Loucy (cell line): Measurements from ENCODE around the gene MYRIP.

Experiments used
- H2AFZ ChIP-seq: fragments of 200-600 bp; sonication (generic); 2 replicates; pipeline ENCODE4 v1.6.0; 2016; ENCODE audit warnings: antibody characterized with exemption, mild to moderate bottlenecking, low read length, moderate library complexity
- H3F3A ChIP-seq: fragments of 200-600 bp; 2 replicates; pipeline ENCODE4 v1.6.0; 2016; ENCODE audit warnings: antibody characterized with exemption, low read depth, mild to moderate bottlenecking
- H3K27me3 ChIP-seq: fragments of 200-600 bp; sonication (generic); 2 replicates; pipeline ENCODE4 v1.6.1; 2014; ENCODE audit warnings: low read length, mild to moderate bottlenecking; ENCODE audit not compliant: insufficient read depth, poor library complexity, severe bottlenecking
- H3K36me3 ChIP-seq: fragments of 200-600 bp; sonication (generic); 2 replicates; pipeline ENCODE4 v1.6.1; 2016; ENCODE audit warnings: low read length; ENCODE audit not compliant: insufficient read depth
- H3K4me1 ChIP-seq: fragments of 200-600 bp; sonication (generic); 2 replicates; pipeline ENCODE4 v1.5.1; 2014; ENCODE audit warnings: low read length, mild to moderate bottlenecking; ENCODE audit not compliant: insufficient read depth, poor library complexity, severe bottlenecking
- H3K4me2 ChIP-seq: fragments of 200-600 bp; sonication (generic); 2 replicates; pipeline ENCODE4 v1.6.0; 2014; ENCODE audit warnings: antibody characterized with exemption, low read length, low read depth, mild to moderate bottlenecking; ENCODE audit not compliant: poor library complexity, severe bottlenecking
- H3K4me3 ChIP-seq: fragments of 200-600 bp; sonication (generic); 2 replicates; pipeline ENCODE4 v1.5.1; 2014; ENCODE audit warnings: low read length, mild to moderate bottlenecking, mixed read lengths; ENCODE audit not compliant: poor library complexity, severe bottlenecking
- H3K79me2 ChIP-seq: fragments of 200-600 bp; sonication (generic); 2 replicates; pipeline ENCODE4 v1.6.1; 2014; ENCODE audit warnings: low read length; ENCODE audit not compliant: insufficient read depth
- H3K9ac ChIP-seq: fragments of 200-600 bp; sonication (generic); 2 replicates; pipeline ENCODE4 v1.6.0; 2014; ENCODE audit warnings: mild to moderate bottlenecking, low read depth, low read length, moderate library complexity; ENCODE audit not compliant: poor library complexity, severe bottlenecking
- H3K9me2 ChIP-seq: fragments of 200-600 bp; sonication (generic); replicated peaks from 2 replicates; pipeline ENCODE4 v1.6.1; 2016; ENCODE audit warnings: low read depth, low read length, mixed read lengths
- H3K9me3 ChIP-seq: fragments of 200-600 bp; sonication (generic); 2 replicates; pipeline ENCODE4 v1.6.1; 2014; ENCODE audit warnings: mild to moderate bottlenecking, antibody characterized with exemption, low read length, low read depth; ENCODE audit not compliant: insufficient read depth
- H4K20me1 ChIP-seq: fragments of 200-600 bp; sonication (generic); 2 replicates; pipeline ENCODE4 v1.6.0; 2014; ENCODE audit warnings: antibody characterized with exemption, low read length, mild to moderate bottlenecking; ENCODE audit not compliant: insufficient read depth, poor library complexity, severe bottlenecking
- CTCF ChIP-seq: fragments of 200-600 bp; sonication (generic); conservative IDR thresholded peaks from 2 replicates; pipeline ENCODE4 v1.5.1; 2014; ENCODE audit warnings: mild to moderate bottlenecking, antibody characterized with exemption, low read length
- EZH2phosphoT487 ChIP-seq: fragments of 200-600 bp; IDR thresholded peaks from 2 replicates; pipeline ENCODE4 v1.6.1; 2018; ENCODE audit warnings: antibody characterized with exemption, mild to moderate bottlenecking, moderate library complexity, borderline replicate concordance

Gene MYRIP

DNA sequence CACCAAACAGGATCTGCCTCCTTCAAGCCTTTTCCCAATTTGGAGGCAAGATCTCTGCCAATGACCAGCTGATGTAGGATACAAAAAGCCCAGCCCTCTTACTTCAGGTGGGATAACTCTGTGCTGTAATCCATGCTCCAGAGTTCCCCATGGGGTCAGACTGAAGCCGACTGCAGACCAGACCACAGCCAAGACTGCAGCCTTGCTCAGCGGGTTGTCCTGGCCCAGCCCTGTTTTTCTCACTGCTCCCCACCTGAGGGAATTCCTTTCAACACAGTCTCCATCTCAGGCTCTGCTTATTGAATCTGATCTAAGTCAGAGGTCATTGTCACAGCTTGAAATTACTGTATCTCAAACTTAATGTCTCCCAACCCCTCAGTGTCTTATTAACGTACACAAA is 207.0 kb downstream of the MYRIP start:
- Histone ChIP-seq H3K79me2 (no peaks in the 10 kb centered on the region), H3F3A (no peaks in the 10 kb centered on the region), H3K9me3 (no peaks in the 10 kb centered on the region), H4K20me1 (no peaks in the 10 kb centered on the region), H3K9me2 (no peaks in the 10 kb centered on the region), H3K36me3 (no peaks in the 10 kb centered on the region), H3K4me3 (no peak overlapping the region), H3K9ac (no peak overlapping the region), H2AFZ (no peak overlapping the region), H3K4me1 (no peaks in the 10 kb centered on the region), H3K4me2 (no peak overlapping the region), H3K27me3 (no peaks in the 10 kb centered on the region)
- TF ChIP-seq EZH2phosphoT487 (no peak), CTCF (no peak)

GRCh38 chr3:40018369-40018768 is 209.0 kb downstream of the MYRIP start:
- no peaks in the 10 kb centered on the region for H3K27me3 ChIP-seq
- no peaks in the 10 kb centered on the region for H3K79me2 ChIP-seq
- no peak overlapping the region for H3K4me2 ChIP-seq
- H3K4me3 ChIP-seq: no peak overlapping the region
- H4K20me1 ChIP-seq: no peaks in the 10 kb centered on the region
- no peaks in the 10 kb centered on the region for H3K9me2 ChIP-seq
- H3K9ac ChIP-seq: no peak overlapping the region
- H3K9me3 ChIP-seq: no peaks in the 10 kb centered on the region
- no peaks in the 10 kb centered on the region for H3K36me3 ChIP-seq
- no peak overlapping the region for H2AFZ ChIP-seq
- TF ChIP-seq EZH2phosphoT487: no peak
- TF ChIP-seq CTCF: no peak
- no peaks in the 10 kb centered on the region for H3F3A ChIP-seq
- H3K4me1 ChIP-seq: no peaks in the 10 kb centered on the region

- Histone ChIP-seq H3K4me2 (no peak overlapping the region), H3K36me3 (no peaks in the 10 kb centered on the region)
Observed at GRCh38 chr3:40019376-40019775, 210.0 kb downstream of the MYRIP start.

More at GRCh38 chr3:40019376-40019775, 210.0 kb downstream of the MYRIP start:
- H3K4me3 ChIP-seq: no peak overlapping the region
- TF ChIP-seq EZH2phosphoT487 (no peak), CTCF (no peak)
- no peaks in the 10 kb centered on the region for H4K20me1 ChIP-seq
- no peaks in the 10 kb centered on the region for H3K9me2 ChIP-seq
- H3K79me2 ChIP-seq: no peaks in the 10 kb centered on the region
- no peaks in the 10 kb centered on the region for H3K4me1 ChIP-seq
- H3K9ac ChIP-seq: no peak overlapping the region
- H2AFZ ChIP-seq: no peak overlapping the region
- H3K9me3 ChIP-seq: no peaks in the 10 kb centered on the region; the same call in 1 of the 2 replicates
- no peaks in the 10 kb centered on the region for H3F3A ChIP-seq
- H3K27me3 ChIP-seq: no peaks in the 10 kb centered on the region
